GM12874 (cell line): ENCODE data around the gene ANO7.

Experiments used
- TF ChIP-seq, protein P1 (sequence below): IDR thresholded peaks from 2 replicates; pipeline ENCODE4 v1.5.1; 2011; ENCODE audit warnings: low read depth, mild to moderate bottlenecking, control low read depth, low read length, moderate library complexity; ENCODE audit not compliant: insufficient read depth

Gene ANO7

GRCh38 chr2:241146286-241146685 is 42.2 kb upstream of the ANO7 start:
- TF ChIP-seq, protein P1, sequence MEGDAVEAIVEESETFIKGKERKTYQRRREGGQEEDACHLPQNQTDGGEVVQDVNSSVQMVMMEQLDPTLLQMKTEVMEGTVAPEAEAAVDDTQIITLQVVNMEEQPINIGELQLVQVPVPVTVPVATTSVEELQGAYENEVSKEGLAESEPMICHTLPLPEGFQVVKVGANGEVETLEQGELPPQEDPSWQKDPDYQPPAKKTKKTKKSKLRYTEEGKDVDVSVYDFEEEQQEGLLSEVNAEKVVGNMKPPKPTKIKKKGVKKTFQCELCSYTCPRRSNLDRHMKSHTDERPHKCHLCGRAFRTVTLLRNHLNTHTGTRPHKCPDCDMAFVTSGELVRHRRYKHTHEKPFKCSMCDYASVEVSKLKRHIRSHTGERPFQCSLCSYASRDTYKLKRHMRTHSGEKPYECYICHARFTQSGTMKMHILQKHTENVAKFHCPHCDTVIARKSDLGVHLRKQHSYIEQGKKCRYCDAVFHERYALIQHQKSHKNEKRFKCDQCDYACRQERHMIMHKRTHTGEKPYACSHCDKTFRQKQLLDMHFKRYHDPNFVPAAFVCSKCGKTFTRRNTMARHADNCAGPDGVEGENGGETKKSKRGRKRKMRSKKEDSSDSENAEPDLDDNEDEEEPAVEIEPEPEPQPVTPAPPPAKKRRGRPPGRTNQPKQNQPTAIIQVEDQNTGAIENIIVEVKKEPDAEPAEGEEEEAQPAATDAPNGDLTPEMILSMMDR, result no peak

- TF ChIP-seq, protein P1, result no peak
These were observed 41.1 kb upstream of the ANO7 start for GRCh38 chr2:241147336-241147735.

DNA sequence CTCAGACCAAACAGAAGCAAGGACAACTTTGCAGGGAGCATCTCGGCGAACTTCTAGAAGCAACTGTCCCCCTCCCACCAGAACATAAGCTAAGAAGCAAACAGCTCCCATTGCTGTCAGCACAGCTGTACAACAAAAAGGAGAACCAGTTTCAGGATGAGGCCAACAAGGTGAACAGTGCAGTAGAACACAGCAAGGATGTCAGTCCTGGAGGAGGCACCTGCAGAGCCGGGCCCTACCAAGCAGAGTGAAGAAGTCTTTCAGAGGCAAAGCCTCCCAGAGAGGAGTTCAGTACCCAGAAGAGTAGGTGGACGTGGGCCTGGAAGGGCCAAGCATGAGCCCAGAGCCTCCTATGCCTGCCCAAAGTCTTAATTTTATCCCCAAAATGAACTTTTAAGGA is 40.2 kb upstream of the ANO7 start:
- TF ChIP-seq, protein P1, result no peak

- TF ChIP-seq, protein P1, result no peak
These were observed 39.4 kb upstream of the ANO7 start, which contains the start of gene PASK for GRCh38 chr2:241148891-241149674. Gene PASK, minus strand, starts transcription at chr2:241149472. Its CDS starts 6,440 bp downstream, at chr2:241143032.

DNA sequence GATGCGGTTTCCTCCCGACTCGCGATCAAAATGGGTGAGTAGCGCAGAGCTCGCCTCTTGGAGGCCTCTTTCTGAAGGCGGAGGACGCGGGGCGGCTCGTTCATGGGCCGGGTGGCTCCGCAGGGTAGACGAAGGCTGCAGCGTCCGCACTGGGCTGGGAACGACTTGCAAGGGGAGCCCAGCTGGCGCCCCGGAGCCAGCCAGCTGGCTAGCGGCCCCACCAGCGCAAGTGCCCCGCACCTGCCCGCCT is 38.9 kb upstream of the ANO7 start:
- TF ChIP-seq, protein P1, result no peak

GRCh38 chr2:241149925-241150659 is 38.4 kb upstream of the ANO7 start, which contains the start of gene PPP1R7:
Gene PPP1R7, plus strand, starts transcription at chr2:241150467. Its CDS starts 29 bp downstream, at chr2:241150496.
- TF ChIP-seq, protein P1, result peak; percentile 60

GRCh38 chr2:241150660-241151530 is 37.6 kb upstream of the ANO7 start:
- TF ChIP-seq, protein P1, result no peak
